ENCODE measurements around the gene BCL11A.
A peak's percentile ranks its signal among the peaks of the same experiment; 100 is the strongest.

The BCL11A gene

DNA sequence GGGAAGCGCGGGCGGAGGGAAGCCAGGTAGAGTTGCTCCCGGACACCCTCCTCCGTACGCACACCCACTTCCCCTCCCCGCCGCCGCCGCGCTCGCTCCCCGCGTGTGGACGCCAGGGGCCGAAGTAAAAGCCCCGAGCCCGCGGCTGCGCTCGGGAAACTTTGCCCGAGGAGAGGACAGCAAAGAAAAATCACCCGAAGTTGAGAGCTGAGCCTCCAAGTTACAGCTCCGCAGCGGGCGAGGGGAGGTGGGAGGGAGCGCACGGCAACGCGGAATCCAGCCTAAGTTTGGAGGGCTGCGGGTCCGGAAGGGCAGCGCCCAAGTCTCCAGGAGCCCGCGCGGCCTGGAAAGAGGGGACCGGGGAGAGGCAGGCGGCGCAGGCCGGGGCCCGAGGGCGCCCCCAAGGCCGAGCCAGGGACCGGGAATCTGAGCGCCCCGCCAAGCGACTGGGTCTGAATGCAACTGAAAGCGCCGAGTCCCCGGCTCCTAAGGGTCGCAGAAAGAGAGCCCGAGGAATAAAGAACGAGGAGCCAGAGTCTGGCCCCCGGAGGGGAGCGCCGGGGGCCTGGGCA is 706 bp upstream of the BCL11A start:
- Histone ChIP-seq H3K4me3 (ENCODE audit: insufficient read depth, low read depth, low read length, poor library complexity, severe bottlenecking) (peak overlapping the region; percentile 78), H3K9me3 (ENCODE audit: control insufficient read depth, low read length) (no peaks in the 10 kb centered on the region), H3K27ac (ENCODE audit: insufficient read depth, low read length, poor library complexity, severe bottlenecking) (no peak overlapping the region), H3K27me3 (replicated peaks; ENCODE audit: control insufficient read depth, insufficient read depth, low read length, poor library complexity, severe bottlenecking) (peaks cover 72% of the 10 kb centered on the region), H3K4me1 (ENCODE audit: control insufficient read depth, insufficient read depth, low read length, poor library complexity, severe bottlenecking) (peaks cover 45% of the 10 kb centered on the region), H3K36me3 (ENCODE audit: control insufficient read depth, insufficient read depth, low read length) (no peaks in the 10 kb centered on the region)
- no peak for DNase-seq

DNA sequence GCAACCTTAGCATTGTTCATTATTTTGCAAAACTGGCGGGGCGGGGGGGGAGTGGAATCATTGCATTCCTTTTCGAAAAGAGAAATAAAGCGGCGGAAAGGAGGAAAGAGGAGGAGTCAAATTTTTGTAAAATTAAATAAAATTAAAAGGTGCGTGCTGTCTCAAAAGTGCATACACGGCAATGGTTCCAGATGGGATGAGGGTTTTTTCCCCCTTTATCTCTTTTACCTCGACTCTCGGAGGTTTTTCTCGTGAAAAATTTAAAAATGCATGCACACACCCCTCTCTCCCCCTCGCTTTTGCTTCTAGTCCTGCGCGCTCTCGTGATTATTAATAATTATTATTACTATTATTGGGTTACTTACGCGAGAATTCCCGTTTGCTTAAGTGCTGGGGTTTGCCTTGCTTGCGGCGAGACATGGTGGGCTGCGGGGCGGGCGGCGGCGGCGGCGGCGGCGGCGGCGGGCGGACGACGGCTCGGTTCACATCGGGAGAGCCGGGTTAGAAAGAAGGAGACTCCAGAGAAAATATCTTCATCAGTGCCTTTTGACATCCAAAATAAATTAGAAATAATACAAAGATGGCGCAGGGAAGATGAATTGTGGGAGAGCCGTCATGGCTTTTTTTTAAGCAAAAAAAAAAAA is 481 bp downstream of the BCL11A start:
- peaks cover 75% of the 10 kb centered on the region for H3K27me3 ChIP-seq (replicated peaks; ENCODE audit: control insufficient read depth, insufficient read depth, low read length, poor library complexity, severe bottlenecking)
- H3K4me1 ChIP-seq (ENCODE audit: control insufficient read depth, insufficient read depth, low read length, poor library complexity, severe bottlenecking), result peaks cover 47% of the 10 kb centered on the region
- no peaks in the 10 kb centered on the region for H3K36me3 ChIP-seq (ENCODE audit: control insufficient read depth, insufficient read depth, low read length)
- H3K4me3 ChIP-seq (ENCODE audit: insufficient read depth, low read depth, low read length, poor library complexity, severe bottlenecking), result peak overlapping the region; percentile 78
- no peak overlapping the region for H3K27ac ChIP-seq (ENCODE audit: insufficient read depth, low read length, poor library complexity, severe bottlenecking)
- no peak for DNase-seq
- no peaks in the 10 kb centered on the region for H3K9me3 ChIP-seq (ENCODE audit: control insufficient read depth, low read length)

DNA sequence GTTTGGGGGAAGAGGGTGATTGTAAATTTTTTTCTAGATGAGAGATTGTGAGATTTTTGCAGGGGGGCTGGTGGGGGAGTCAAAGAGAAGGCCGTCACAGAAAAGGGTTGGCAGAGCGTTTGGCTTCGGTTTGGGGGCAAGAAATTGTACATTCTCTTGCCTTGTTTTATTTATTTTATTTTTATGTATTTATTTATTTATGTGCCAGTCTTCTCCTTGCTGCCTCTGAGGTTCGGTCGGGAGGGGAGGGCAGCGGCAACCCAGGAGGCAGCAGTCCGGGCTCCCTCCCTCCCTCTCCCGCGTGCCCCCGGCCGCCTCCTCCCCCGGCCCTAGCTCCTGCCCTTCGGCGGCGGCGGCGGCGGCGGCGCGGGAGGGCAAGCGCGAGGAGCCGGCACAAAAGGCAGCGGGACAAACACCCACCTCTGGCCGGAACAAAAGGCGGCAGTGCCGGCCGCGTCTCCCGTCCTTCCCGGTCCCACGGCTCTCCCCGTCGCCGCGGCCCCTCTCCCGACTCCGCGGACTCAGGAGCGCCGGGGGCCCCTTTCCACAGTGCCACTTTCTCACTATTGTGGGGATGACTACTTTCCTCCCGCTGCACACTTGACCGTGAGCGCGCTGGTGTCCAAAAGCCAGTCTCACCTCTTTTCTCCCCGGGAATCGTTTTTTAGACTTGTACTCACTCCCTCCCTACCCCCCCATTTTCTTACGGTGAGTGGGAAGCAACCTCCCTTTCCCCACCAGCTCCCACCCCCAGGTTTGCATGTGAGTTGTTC is 1.2 kb downstream of the BCL11A start:
- Histone ChIP-seq H3K27ac (ENCODE audit: insufficient read depth, low read length, poor library complexity, severe bottlenecking) (no peak overlapping the region), H3K27me3 (replicated peaks; ENCODE audit: control insufficient read depth, insufficient read depth, low read length, poor library complexity, severe bottlenecking) (peaks cover 69% of the 10 kb centered on the region)
- DNase-seq, result no peak

DNA sequence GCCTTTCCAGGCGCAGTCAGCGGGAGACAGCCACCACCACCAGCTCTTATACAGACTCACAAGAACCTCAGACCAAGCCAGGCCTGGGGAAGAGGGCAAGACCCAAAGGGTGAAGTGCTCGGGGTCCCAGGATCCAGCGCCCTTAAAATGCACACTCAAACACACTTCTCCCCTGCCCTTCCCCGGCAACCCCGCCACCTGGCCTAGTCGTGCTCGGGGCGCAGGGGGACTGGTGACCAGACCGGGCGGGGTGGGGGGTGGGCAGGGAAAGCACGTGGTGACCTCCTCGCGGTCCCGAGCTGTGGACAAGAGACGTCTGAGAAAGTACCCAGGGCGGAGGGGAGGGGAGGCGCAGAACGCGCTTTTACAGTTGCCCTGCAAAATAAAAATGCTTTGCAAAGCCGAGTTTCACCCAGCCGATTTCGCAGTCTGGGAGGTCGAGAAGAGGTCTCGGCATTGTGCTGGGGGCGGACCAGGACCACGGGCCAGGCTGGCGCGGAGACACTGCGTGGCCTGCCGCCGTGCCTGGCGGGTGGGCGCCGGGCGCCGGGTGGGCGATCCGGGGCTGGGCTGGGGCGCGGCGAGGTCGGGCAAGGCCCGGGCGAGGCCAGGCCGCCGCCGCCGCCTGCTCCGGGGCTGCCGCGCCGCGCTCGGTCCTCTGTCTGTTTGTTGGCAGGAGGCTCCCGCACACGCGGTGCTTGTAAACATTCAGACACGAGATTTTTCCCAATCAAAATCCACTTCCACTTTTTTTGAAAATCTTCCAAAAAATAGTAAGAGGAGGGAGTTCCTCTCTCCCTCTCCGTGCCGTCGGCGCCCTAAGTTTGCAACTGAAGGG is 2.0 kb downstream of the BCL11A start:
- Histone ChIP-seq H3K36me3 (ENCODE audit: control insufficient read depth, insufficient read depth, low read length) (no peaks in the 10 kb centered on the region), H3K9me3 (ENCODE audit: control insufficient read depth, low read length) (no peaks in the 10 kb centered on the region), H3K4me1 (ENCODE audit: control insufficient read depth, insufficient read depth, low read length, poor library complexity, severe bottlenecking) (peaks cover 47% of the 10 kb centered on the region), H3K27me3 (replicated peaks; ENCODE audit: control insufficient read depth, insufficient read depth, low read length, poor library complexity, severe bottlenecking) (peaks cover 70% of the 10 kb centered on the region), H3K4me3 (ENCODE audit: insufficient read depth, low read depth, low read length, poor library complexity, severe bottlenecking) (no peak overlapping the region), H3K27ac (ENCODE audit: insufficient read depth, low read length, poor library complexity, severe bottlenecking) (no peak overlapping the region)
- no peak for DNase-seq

More for the DNA sequence above, 1.2 kb downstream of the BCL11A start:
- no peaks in the 10 kb centered on the region for H3K36me3 ChIP-seq (ENCODE audit: control insufficient read depth, insufficient read depth, low read length)
- H3K4me1 ChIP-seq (ENCODE audit: control insufficient read depth, insufficient read depth, low read length, poor library complexity, severe bottlenecking), result peaks cover 47% of the 10 kb centered on the region
- no peaks in the 10 kb centered on the region for H3K9me3 ChIP-seq (ENCODE audit: control insufficient read depth, low read length)
- peak overlapping the region; percentile 78 for H3K4me3 ChIP-seq (ENCODE audit: insufficient read depth, low read depth, low read length, poor library complexity, severe bottlenecking)

DNA sequence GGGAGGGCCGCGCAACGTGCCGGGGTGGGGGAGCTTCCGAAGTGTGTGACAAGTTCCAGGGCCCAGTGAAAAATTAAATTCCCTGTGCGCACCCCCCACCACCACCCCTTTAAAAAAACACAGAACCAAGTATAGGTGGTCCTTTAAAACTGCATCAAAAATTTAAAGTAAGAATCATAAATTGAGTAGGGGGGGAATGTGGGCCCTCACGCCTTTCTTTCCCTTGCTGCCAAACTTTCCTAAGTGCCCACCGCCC is 2.5 kb downstream of the BCL11A start:
- Histone ChIP-seq H3K9me3 (ENCODE audit: control insufficient read depth, low read length) (no peaks in the 10 kb centered on the region), H3K27ac (ENCODE audit: insufficient read depth, low read length, poor library complexity, severe bottlenecking) (no peak overlapping the region), H3K4me3 (ENCODE audit: insufficient read depth, low read depth, low read length, poor library complexity, severe bottlenecking) (no peak overlapping the region), H3K27me3 (replicated peaks; ENCODE audit: control insufficient read depth, insufficient read depth, low read length, poor library complexity, severe bottlenecking) (peaks cover 66% of the 10 kb centered on the region), H3K4me1 (ENCODE audit: control insufficient read depth, insufficient read depth, low read length, poor library complexity, severe bottlenecking) (peaks cover 47% of the 10 kb centered on the region), H3K36me3 (ENCODE audit: control insufficient read depth, insufficient read depth, low read length) (no peaks in the 10 kb centered on the region)
- DNase-seq, result no peak

DNA sequence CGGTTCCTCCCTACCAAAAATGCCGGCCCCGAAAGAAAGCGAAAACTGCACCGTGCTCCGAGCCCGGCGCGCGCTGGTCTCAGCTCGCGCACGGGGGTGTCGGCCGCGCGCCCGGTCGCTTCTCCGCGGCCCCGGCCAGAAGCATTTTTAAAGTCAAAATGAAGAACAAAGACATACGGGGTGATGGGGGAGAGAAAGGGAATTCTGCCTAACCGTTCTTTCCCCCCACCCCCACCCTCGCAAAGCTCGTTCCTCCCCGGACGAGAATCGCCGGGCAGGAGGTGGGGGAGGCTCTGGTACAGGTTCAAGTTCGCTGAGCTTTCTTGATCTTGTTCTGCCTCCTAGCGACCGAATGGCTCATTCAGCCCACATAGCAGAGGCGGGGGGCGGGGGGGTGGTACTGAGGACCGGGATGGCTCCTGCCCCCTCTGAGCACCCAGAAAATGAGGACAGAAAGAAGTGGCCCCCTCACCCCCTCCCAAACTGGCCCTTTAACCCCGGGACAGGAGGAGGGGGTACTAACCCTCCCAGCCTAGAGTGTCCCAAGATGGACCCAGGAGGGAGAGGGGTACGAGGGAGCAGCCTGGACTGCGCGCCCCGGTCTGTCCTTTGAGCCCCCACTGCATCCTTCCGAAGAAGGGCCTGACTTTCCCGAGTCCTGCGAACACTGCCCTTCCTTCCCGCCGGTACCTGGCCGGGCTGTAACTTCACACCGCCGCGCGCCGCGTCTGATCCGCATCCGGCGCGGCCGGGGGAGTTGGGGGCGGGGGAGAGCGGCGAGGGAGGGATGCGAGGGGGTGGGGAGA is 3.1 kb downstream of the BCL11A start:
- no peak for DNase-seq
- Histone ChIP-seq H3K27ac (ENCODE audit: insufficient read depth, low read length, poor library complexity, severe bottlenecking) (no peak overlapping the region), H3K4me3 (ENCODE audit: insufficient read depth, low read depth, low read length, poor library complexity, severe bottlenecking) (peak overlapping the region; percentile 77), H3K27me3 (replicated peaks; ENCODE audit: control insufficient read depth, insufficient read depth, low read length, poor library complexity, severe bottlenecking) (peaks cover 63% of the 10 kb centered on the region), H3K9me3 (ENCODE audit: control insufficient read depth, low read length) (no peaks in the 10 kb centered on the region), H3K36me3 (ENCODE audit: control insufficient read depth, insufficient read depth, low read length) (no peaks in the 10 kb centered on the region), H3K4me1 (ENCODE audit: control insufficient read depth, insufficient read depth, low read length, poor library complexity, severe bottlenecking) (peaks cover 41% of the 10 kb centered on the region)

DNA sequence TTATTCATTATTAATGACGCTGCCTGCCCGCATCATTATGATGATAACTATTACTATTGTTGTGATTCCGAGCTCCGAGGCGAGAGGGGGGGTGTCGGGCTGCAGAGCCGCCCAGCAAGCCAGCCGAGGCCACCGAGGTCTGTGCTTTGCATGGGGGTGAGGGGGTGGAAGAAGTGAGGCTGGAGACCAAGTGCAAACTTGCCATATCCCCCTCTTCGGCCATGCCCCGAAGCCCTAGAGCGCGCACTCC is 3.6 kb downstream of the BCL11A start:
- no peak overlapping the region for H3K27ac ChIP-seq (ENCODE audit: insufficient read depth, low read length, poor library complexity, severe bottlenecking)
- DNase-seq, result no peak
- no peaks in the 10 kb centered on the region for H3K9me3 ChIP-seq (ENCODE audit: control insufficient read depth, low read length)
- H3K27me3 ChIP-seq (replicated peaks; ENCODE audit: control insufficient read depth, insufficient read depth, low read length, poor library complexity, severe bottlenecking), result peaks cover 63% of the 10 kb centered on the region
- peaks cover 38% of the 10 kb centered on the region for H3K4me1 ChIP-seq (ENCODE audit: control insufficient read depth, insufficient read depth, low read length, poor library complexity, severe bottlenecking)
- no peaks in the 10 kb centered on the region for H3K36me3 ChIP-seq (ENCODE audit: control insufficient read depth, insufficient read depth, low read length)
- peak overlapping the region; percentile 77 for H3K4me3 ChIP-seq (ENCODE audit: insufficient read depth, low read depth, low read length, poor library complexity, severe bottlenecking)

DNA sequence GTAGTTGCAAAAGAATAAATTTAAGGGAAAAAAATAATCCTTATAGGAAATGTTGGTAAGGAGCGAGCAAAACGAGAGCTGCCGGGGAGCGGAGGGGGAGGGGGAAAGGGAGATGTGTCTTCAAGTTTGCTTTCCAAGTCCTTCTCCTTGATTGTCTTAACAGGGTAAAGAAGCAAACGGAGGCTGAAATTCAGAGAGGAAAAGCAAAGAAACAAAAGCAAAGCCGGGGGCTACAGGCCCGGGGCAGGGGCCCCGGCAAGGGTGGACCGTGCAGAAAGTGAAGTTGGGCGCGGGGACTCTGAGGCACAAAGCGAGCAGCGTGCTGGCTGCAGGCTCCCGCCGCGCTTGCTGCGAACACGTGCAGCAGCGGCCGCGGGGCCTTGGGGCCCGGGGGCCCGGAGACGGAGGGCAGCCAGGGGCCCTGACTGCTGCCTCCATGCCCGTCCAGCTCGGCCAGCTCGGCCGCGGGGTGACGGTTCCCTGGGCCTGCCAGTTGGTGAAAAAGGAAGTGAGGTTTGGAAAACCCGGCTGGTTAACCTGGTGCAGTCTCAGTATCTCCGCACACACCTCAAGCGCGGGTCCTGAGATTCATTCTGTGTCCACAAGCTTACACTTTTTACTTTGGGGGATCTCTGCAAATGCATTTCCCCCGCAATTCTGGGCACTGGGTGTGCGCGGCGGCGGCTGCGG is 4.1 kb downstream of the BCL11A start:
- Histone ChIP-seq H3K27me3 (replicated peaks; ENCODE audit: control insufficient read depth, insufficient read depth, low read length, poor library complexity, severe bottlenecking) (peaks cover 61% of the 10 kb centered on the region), H3K4me1 (ENCODE audit: control insufficient read depth, insufficient read depth, low read length, poor library complexity, severe bottlenecking) (peaks cover 37% of the 10 kb centered on the region), H3K36me3 (ENCODE audit: control insufficient read depth, insufficient read depth, low read length) (no peaks in the 10 kb centered on the region), H3K9me3 (ENCODE audit: control insufficient read depth, low read length) (no peaks in the 10 kb centered on the region), H3K4me3 (ENCODE audit: insufficient read depth, low read depth, low read length, poor library complexity, severe bottlenecking) (peak overlapping the region; percentile 77), H3K27ac (ENCODE audit: insufficient read depth, low read length, poor library complexity, severe bottlenecking) (no peak overlapping the region)
- DNase-seq, result no peak

DNA sequence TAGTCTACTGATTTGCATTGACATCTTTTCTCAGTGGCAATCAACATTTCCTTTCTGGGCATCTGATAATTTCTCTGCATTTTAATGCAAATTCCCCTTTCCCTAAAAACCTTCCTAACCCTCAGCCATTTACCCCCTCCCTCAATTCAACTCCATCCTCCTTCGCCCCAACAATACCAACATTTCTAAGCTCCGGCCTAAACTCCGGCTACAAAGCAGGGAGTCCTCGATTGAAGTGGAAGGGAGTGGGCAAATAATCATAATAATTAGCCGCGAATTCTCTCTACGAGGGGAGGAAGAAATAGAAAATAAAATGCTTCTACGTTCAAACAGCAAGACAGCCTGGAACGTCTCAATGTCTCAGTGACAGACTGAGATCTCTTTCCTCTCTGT is 4.6 kb downstream of the BCL11A start:
- no peaks in the 10 kb centered on the region for H3K9me3 ChIP-seq (ENCODE audit: control insufficient read depth, low read length)
- no peak overlapping the region for H3K4me3 ChIP-seq (ENCODE audit: insufficient read depth, low read depth, low read length, poor library complexity, severe bottlenecking)
- peaks cover 33% of the 10 kb centered on the region for H3K4me1 ChIP-seq (ENCODE audit: control insufficient read depth, insufficient read depth, low read length, poor library complexity, severe bottlenecking)
- no peak overlapping the region for H3K27ac ChIP-seq (ENCODE audit: insufficient read depth, low read length, poor library complexity, severe bottlenecking)
- DNase-seq, result no peak
- no peaks in the 10 kb centered on the region for H3K36me3 ChIP-seq (ENCODE audit: control insufficient read depth, insufficient read depth, low read length)
- peaks cover 59% of the 10 kb centered on the region for H3K27me3 ChIP-seq (replicated peaks; ENCODE audit: control insufficient read depth, insufficient read depth, low read length, poor library complexity, severe bottlenecking)
